Caco-2 (cell line): Measurements from ENCODE around the gene CACNG3. TPM values are rescaled to one million over a fixed set of nuclear protein-coding genes. Genes with fewer than 3 reads are reported as not detected.

Source experiments
- BruUV-seq: library from RNA; stranded (reverse); fragments of 400-500 nt; replicated peaks from 2 replicates; lab custom pipeline; 2021; lab: Mats Ljungman, UMichigan
- CTCF ChIA-PET: fragments of 300-600 bp; sonication (Branson Sonifier 250); formaldehyde crosslinking; loops from one replicate; lab custom pipeline; 2022; ENCODE audit warnings: antibody characterized with exemption; lab: Charles Lee
- POLR2A ChIA-PET: fragments of 300-600 bp; sonication (Branson Sonifier 250); formaldehyde crosslinking; loops from one replicate; lab custom pipeline; 2022; ENCODE audit warnings: antibody characterized with exemption; lab: Charles Lee
- DNase-seq, 2 experiments: peaks; one replicate each; pipeline versions ENCODE4 v3.0.0 to v3.0.0-alpha.2; 2020 to 2022
- H3K27me3 ChIP-seq: replicated peaks from 2 replicates; pipeline ENCODE4 v1.6.0; 2011; ENCODE audit warnings: low read length; ENCODE audit not compliant: control insufficient read depth, insufficient read depth
- H3K36me3 ChIP-seq: 2 replicates; pipeline ENCODE4 v1.5.1; 2011; ENCODE audit warnings: low read length; ENCODE audit not compliant: control insufficient read depth, insufficient read depth
- H3K4me1 ChIP-seq: fragments of 250-450 bp; sonication (Bioruptor Pico); 2 replicates; pipeline ENCODE4 v1.5.1; 2020; ENCODE audit warnings: mild to moderate bottlenecking
- H3K4me3 ChIP-seq: 2 replicates; pipeline ENCODE4 v1.5.1; 2011; ENCODE audit warnings: low read depth, mild to moderate bottlenecking, control low read depth, low read length
- H3K9me3 ChIP-seq: fragments of 250-450 bp; sonication (Bioruptor Pico); 2 replicates; pipeline ENCODE4 v1.5.1; 2020; ENCODE audit warnings: mild to moderate bottlenecking, moderate library complexity
- H3K27ac Mint-ChIP-seq: one replicate; pipeline ENCODE4 v1.8.0; 2022; ENCODE audit warnings: mixed read lengths; ENCODE audit not compliant: unreplicated experiment
- H3K27me3 Mint-ChIP-seq: one replicate; pipeline ENCODE4 v1.8.0; 2022; ENCODE audit warnings: mixed read lengths; ENCODE audit not compliant: insufficient read depth, unreplicated experiment
- H3K36me3 Mint-ChIP-seq: one replicate; pipeline ENCODE4 v1.8.0; 2022; ENCODE audit warnings: mild to moderate bottlenecking, mixed read lengths; ENCODE audit not compliant: insufficient read depth, unreplicated experiment
- H3K4me1 Mint-ChIP-seq: one replicate; pipeline ENCODE4 v1.8.0; 2022; ENCODE audit warnings: low read depth, mixed read lengths; ENCODE audit not compliant: unreplicated experiment
- H3K4me3 Mint-ChIP-seq: one replicate; pipeline ENCODE4 v1.8.0; 2022; ENCODE audit warnings: mild to moderate bottlenecking, moderate library complexity, mixed read lengths; ENCODE audit not compliant: unreplicated experiment
- H3K9me3 Mint-ChIP-seq: one replicate; pipeline ENCODE4 v1.8.0; 2022; ENCODE audit warnings: mixed read lengths; ENCODE audit not compliant: unreplicated experiment
- intact Hi-C: fragments of 100-400 bp; cut with micrococcal nuclease; formaldehyde crosslinking; loops from one replicate; pipeline ENCODE4 v1.10.0; 2022; ENCODE audit not compliant: unreplicated experiment
- total RNA-seq: library from RNA; stranded (reverse); gene quantifications from 2 replicates; pipeline ENCODE4 v1.2.3, GENCODE V29; 2022
- TF ChIP-seq, protein P1 (sequence below), 2 experiments: fragments of 200-600 bp in 1 of 2; IDR thresholded peaks; 1 replicate in 1 of 2; 2 replicates in 1 of 2; pipeline versions ENCODE4 v1.5.1 to v1.8.0; 2011 to 2022; ENCODE audit warnings: antibody characterized with exemption in 1 of 2, control low read depth in 1 of 2, inconsistent platforms in 1 of 2, low read depth in 1 of 2, low read length in 1 of 2, mild to moderate bottlenecking in 1 of 2, moderate library complexity in 1 of 2; ENCODE audit not compliant: insufficient read depth in 1 of 2, severe bottlenecking in 1 of 2, unreplicated experiment in 1 of 2

CACNG3 gene
- total RNA-seq, 1 experiment from 2014 or later = not detected

DNA sequence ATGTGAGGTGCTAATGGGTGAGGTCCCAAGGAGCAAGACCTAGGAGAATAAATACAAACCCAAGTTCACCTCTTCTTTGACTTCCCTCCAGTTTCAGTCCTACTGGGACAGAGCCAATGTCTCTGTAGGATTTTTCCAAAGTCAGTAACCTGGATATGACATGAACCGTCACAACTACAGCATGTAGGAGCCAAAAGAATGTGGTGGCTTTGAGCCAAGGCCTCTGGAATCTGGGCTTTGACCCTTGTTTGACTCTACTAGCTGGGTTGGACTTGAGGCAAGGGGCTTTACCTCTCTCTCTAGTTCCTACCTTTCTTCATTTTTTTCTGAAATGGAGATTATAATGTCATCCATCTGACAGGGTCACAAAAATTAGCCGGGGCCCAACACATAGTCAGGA, 91.4 kb downstream of the CACNG3 start:
- Mint-ChIP-seq H3K27ac (no peak overlapping the region), H3K27me3 (peaks cover 10% of the 10 kb centered on the region), H3K9me3 (no peaks in the 10 kb centered on the region), H3K4me1 (no peaks in the 10 kb centered on the region), H3K4me3 (no peak overlapping the region), H3K36me3 (no peaks in the 10 kb centered on the region)
- intact Hi-C loops = no loop called here
- TF ChIP-seq, protein P1, sequence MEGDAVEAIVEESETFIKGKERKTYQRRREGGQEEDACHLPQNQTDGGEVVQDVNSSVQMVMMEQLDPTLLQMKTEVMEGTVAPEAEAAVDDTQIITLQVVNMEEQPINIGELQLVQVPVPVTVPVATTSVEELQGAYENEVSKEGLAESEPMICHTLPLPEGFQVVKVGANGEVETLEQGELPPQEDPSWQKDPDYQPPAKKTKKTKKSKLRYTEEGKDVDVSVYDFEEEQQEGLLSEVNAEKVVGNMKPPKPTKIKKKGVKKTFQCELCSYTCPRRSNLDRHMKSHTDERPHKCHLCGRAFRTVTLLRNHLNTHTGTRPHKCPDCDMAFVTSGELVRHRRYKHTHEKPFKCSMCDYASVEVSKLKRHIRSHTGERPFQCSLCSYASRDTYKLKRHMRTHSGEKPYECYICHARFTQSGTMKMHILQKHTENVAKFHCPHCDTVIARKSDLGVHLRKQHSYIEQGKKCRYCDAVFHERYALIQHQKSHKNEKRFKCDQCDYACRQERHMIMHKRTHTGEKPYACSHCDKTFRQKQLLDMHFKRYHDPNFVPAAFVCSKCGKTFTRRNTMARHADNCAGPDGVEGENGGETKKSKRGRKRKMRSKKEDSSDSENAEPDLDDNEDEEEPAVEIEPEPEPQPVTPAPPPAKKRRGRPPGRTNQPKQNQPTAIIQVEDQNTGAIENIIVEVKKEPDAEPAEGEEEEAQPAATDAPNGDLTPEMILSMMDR (IDR thresholded peaks at IDR 0.05; ENCODE audit: insufficient read depth in 1 of 2, low read depth in 1 of 2, low read length in 1 of 2, severe bottlenecking in 1 of 2, unreplicated experiment in 1 of 2) = no peak
- no TSS peak for BruUV-seq
- POLR2A ChIA-PET = no interaction called here
- Histone ChIP-seq H3K36me3 (no peaks in the 10 kb centered on the region), H3K4me3 (no peak overlapping the region), H3K4me1 (no peaks in the 10 kb centered on the region), H3K27me3 (no peaks in the 10 kb centered on the region), H3K9me3 (no peaks in the 10 kb centered on the region)
- CTCF ChIA-PET = no interaction called here
- DNase-seq = no peak

DNA sequence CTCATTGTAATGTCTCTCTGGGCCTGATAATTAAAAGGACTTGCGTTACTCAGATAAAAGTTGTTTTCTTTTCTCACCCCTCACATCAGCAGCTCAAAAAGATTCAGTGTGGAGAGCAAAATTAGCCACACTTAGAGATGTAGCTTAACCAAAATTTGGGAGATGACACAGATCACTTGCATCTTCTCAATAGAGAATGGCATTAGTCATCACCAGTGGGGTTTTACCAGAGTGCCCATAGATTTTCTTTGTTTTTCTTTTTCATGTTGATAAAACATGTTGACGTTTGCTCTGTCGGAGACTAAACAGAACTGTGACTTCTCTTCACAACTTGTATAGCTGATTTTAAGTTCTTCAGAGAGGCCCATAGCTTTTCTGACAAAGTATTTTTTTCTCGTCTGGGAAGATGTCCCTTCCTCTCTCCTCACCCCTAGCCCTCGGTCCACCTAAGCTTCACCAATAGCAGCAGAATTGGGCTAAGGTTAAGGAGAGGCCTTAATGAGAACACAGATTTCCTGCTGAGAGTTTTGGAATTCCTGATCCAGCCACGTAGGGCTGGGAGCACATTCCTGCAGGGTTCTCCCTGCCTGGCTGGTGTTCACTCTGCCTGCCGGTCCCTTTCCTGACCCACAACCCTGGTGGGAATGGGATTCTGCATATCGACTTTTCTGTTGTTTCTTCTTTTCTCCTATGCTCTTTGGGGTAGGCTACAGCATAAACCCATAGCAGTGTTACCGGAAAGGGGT, 92.6 kb downstream of the CACNG3 start:
- peaks cover 10% of the 10 kb centered on the region for H3K27me3 Mint-ChIP-seq
- POLR2A ChIA-PET = no interaction called here
- no peak for DNase-seq
- H3K36me3 Mint-ChIP-seq = no peaks in the 10 kb centered on the region
- H3K4me3 Mint-ChIP-seq = no peak overlapping the region
- intact Hi-C loops = no loop called here
- Histone ChIP-seq H3K36me3 (no peaks in the 10 kb centered on the region), H3K4me3 (no peak overlapping the region), H3K27me3 (no peaks in the 10 kb centered on the region), H3K9me3 (no peaks in the 10 kb centered on the region), H3K4me1 (no peaks in the 10 kb centered on the region)
- no peaks in the 10 kb centered on the region for H3K9me3 Mint-ChIP-seq
- CTCF ChIA-PET = no interaction called here
- H3K4me1 Mint-ChIP-seq = no peaks in the 10 kb centered on the region
- H3K27ac Mint-ChIP-seq = no peak overlapping the region
- no TSS peak for BruUV-seq
- TF ChIP-seq, protein P1 (IDR thresholded peaks at IDR 0.05; ENCODE audit: insufficient read depth in 1 of 2, low read depth in 1 of 2, low read length in 1 of 2, severe bottlenecking in 1 of 2, unreplicated experiment in 1 of 2) = no peak

DNA sequence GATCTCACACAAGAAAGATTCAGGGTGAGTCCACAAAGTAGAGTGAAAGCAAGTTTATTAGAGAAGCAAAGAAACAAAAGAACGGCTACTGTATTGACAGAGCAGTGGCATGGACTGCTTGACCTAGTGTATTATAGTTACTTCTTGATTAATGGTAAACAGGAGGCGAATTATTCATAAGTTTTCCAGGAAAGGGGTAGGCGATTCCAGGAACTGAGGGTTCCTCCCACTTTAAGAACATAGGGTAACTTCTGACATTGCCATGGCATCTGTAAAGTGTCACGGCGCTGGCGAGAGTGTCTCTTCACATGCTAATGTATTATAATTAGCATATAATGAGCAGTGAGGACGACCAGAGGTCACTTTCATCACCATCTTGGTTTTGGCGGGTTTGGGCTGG, 93.2 kb downstream of the CACNG3 start:
- intact Hi-C loops = no loop called here
- Histone ChIP-seq H3K4me3 (no peak overlapping the region), H3K36me3 (no peaks in the 10 kb centered on the region), H3K4me1 (no peaks in the 10 kb centered on the region), H3K27me3 (no peaks in the 10 kb centered on the region), H3K9me3 (no peaks in the 10 kb centered on the region)
- no TSS peak for BruUV-seq
- H3K4me1 Mint-ChIP-seq = no peaks in the 10 kb centered on the region
- TF ChIP-seq, protein P1 (IDR thresholded peaks at IDR 0.05; ENCODE audit: insufficient read depth in 1 of 2, low read depth in 1 of 2, low read length in 1 of 2, severe bottlenecking in 1 of 2, unreplicated experiment in 1 of 2) = no peak
- POLR2A ChIA-PET = no interaction called here
- H3K27ac Mint-ChIP-seq = no peak overlapping the region
- no peak for DNase-seq
- H3K36me3 Mint-ChIP-seq = no peaks in the 10 kb centered on the region
- H3K4me3 Mint-ChIP-seq = no peak overlapping the region
- H3K9me3 Mint-ChIP-seq = no peaks in the 10 kb centered on the region
- CTCF ChIA-PET = no interaction called here
- H3K27me3 Mint-ChIP-seq = peaks cover 10% of the 10 kb centered on the region
